ENCODE measurements around the gene NFASC.

Gene NFASC

DNA sequence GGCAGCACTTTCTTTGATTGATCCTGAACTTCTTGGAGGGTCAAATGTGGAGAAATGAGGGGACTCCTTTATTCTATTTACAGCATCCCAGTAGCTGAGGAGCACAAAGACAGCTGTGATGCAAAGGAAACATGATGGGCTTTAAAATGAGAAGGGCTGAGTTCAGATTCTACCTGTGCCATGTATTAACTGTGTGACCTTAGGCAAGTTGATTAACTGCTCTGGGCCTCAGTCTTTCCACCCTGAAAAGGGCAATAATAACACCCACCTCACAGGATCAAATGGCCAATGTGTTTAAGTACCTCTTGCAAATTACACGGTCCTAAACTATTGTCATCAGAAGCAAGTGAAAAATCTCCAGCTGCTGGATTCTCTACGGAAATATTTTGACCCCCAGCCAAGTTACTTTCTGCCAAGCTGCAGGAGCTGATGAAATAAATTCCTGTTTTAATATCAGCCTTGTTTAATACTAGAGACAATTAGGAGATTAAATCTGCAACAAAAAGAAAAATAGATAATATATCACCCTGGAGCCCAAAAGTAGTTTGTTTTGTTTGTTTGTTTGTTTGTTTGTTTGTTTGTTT is 197.9 kb downstream of the NFASC start:
- no peak for DNase-seq

DNA sequence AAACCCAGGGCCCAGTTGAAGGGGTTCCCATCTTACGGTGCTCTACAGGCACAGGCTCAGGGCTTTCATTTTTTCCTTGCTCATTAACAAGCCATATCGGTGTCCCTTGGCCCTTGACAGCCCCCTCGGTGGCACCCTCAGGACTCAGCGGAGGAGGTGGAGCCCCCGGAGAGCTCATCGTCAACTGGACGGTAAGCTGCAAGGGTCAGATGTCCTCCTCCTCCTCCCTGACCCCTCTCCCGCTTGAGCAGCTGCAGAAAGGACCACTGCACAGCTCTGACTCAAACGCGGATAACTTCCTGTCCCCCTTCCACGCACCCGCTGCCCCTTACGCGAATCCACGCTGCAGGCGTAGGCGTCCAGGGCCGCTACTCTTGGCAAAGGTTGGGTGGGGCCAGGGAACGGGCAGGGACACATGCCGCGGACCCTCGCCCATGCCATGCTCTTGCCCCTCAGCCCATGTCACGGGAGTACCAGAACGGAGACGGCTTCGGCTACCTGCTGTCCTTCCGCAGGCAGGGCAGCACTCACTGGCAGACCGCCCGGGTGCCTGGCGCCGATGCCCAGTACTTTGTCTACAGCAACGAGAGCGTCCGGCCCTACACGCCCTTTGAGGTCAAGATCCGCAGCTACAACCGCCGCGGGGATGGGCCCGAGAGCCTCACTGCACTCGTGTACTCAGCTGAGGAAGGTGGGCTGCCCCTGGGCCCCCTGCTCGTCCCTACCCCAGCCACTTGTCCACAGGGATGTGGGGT is 198.9 kb downstream of the NFASC start:
- DNase-seq: no peak

DNA sequence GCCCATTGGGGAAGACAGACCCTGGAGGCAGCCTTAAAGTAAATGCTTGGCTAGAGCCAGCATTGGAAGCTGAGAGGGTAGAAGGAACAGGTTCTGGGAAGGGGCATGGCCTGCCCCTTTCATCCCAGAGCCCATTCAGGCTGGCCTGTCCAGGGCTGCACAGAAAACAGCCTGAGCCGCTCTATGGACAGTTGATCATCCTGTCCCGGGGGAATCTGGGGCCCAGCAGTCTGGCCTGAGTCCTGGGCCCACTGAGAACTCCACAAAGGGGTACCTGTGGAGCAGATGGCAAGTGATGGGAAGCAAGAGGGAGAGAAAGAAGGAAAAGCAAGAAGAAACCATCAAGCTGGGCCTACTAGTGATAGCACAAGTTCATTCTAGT is 200.4 kb downstream of the NFASC start:
- DNase-seq: no peak

DNA sequence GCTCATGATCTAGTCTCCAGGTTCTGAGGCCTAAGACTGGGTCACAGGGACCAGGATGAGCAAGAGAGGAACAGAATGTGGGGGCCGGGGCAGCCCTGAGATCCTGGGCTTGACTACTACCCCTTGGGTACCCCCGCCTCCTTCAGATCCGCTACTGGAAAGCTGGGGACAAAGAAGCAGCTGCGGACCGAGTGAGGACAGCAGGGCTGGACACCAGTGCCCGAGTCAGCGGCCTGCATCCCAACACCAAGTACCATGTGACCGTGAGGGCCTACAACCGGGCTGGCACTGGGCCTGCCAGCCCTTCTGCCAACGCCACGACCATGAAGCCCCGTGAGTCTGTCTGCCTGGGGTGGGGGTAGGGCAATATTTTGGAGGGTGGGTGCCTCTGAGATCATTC is 201.1 kb downstream of the NFASC start:
- DNase-seq: no peak

DNA sequence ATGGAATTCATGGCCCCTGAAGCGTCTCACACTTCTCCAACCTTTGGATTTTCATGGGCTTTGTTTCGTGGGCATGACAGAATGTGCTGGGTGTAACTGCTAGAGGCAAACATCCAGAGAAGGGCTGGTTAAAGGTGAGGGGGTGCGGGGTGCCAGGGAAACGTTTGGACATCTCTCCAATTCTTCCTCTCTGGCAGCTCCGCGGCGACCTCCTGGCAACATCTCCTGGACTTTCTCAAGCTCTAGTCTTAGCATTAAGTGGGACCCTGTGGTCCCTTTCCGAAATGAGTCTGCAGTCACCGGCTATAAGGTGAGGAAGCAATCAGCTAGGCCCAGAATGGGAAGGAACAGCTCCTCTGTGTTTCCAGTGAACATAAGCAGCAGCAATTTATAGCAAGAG is 201.6 kb downstream of the NFASC start:
- DNase-seq: no peak

Measured in left hindlimb (tissue), 1 donor.